Chondrocyte (in vitro differentiated cells): ENCODE results near the gene TADA2A. TPM values are rescaled to one million over a fixed set of nuclear protein-coding genes. Genes with fewer than 3 reads are reported as not detected.

Experiments
- DNase-seq: peaks from one replicate; pipeline ENCODE4 v3.0.0; 2021; ENCODE audit warnings: mixed read lengths, low spot score
- H3K27ac Mint-ChIP-seq: one replicate; pipeline ENCODE4 v1.8.0; 2021; ENCODE audit warnings: mild to moderate bottlenecking, moderate library complexity, mixed read lengths; ENCODE audit not compliant: unreplicated experiment
- H3K27me3 Mint-ChIP-seq: 2 replicates; pipeline ENCODE4 v1.8.0; 2021; ENCODE audit warnings: low read depth, mixed read lengths
- H3K36me3 Mint-ChIP-seq: 2 replicates; pipeline ENCODE4 v1.8.0; 2021; ENCODE audit warnings: low read depth, mixed read lengths
- H3K4me1 Mint-ChIP-seq: 2 replicates; pipeline ENCODE4 v1.8.0; 2021; ENCODE audit warnings: low read depth, mild to moderate bottlenecking, mixed read lengths
- H3K4me3 Mint-ChIP-seq: one replicate; pipeline ENCODE4 v1.8.0; 2021; ENCODE audit warnings: mild to moderate bottlenecking, moderate library complexity, mixed read lengths; ENCODE audit not compliant: unreplicated experiment
- H3K9me3 Mint-ChIP-seq: 2 replicates; pipeline ENCODE4 v1.8.0; 2021; ENCODE audit warnings: low read depth, mixed read lengths
- CTCF ChIP-seq: fragments of 200-600 bp; sonication (generic); IDR thresholded peaks from 2 replicates; pipeline ENCODE4 v1.5.0; 2021; ENCODE audit warnings: antibody characterized with exemption, mild to moderate bottlenecking, moderate library complexity
- total RNA-seq: library from RNA; stranded (reverse); gene quantifications from 3 replicates; pipeline ENCODE4 v1.2.1, GENCODE V29; 2021

Gene TADA2A
- total RNA-seq, 1 donor from 2014 or later = 15.1 TPM

GRCh38 chr17:37519251-37519985 lies 112.7 kb downstream of the TADA2A start:
- Mint-ChIP-seq H3K4me1 (peaks cover 15% of the 10 kb centered on the region), H3K27ac (no peak overlapping the region), H3K27me3 (no peaks in the 10 kb centered on the region), H3K36me3 (peaks cover 24% of the 10 kb centered on the region), H3K4me3 (no peak overlapping the region), H3K9me3 (no peaks in the 10 kb centered on the region)
- TF ChIP-seq CTCF = no peak
- no peak for DNase-seq

- Mint-ChIP-seq H3K4me1 (peaks cover 15% of the 10 kb centered on the region), H3K27me3 (no peaks in the 10 kb centered on the region), H3K36me3 (peaks cover 26% of the 10 kb centered on the region), H3K9me3 (no peaks in the 10 kb centered on the region), H3K4me3 (no peak overlapping the region), H3K27ac (no peak overlapping the region)
- no peak for TF ChIP-seq CTCF
- no peak for DNase-seq
Measured at GRCh38 chr17:37520174-37520573, 113.5 kb downstream of the TADA2A start.

GRCh38 chr17:37521821-37522220 lies 115.1 kb downstream of the TADA2A start:
- DNase-seq = no peak
- TF ChIP-seq CTCF = no peak
- no peaks in the 10 kb centered on the region for H3K9me3 Mint-ChIP-seq
- peaks cover 26% of the 10 kb centered on the region for H3K36me3 Mint-ChIP-seq
- peaks cover 3% of the 10 kb centered on the region for H3K4me1 Mint-ChIP-seq
- no peak overlapping the region for H3K4me3 Mint-ChIP-seq
- no peaks in the 10 kb centered on the region for H3K27me3 Mint-ChIP-seq
- H3K27ac Mint-ChIP-seq = no peak overlapping the region

GRCh38 chr17:37523715-37524219 lies 117.1 kb downstream of the TADA2A start:
- H3K9me3 Mint-ChIP-seq = no peaks in the 10 kb centered on the region
- TF ChIP-seq CTCF = no peak
- H3K27me3 Mint-ChIP-seq = no peaks in the 10 kb centered on the region
- no peak for DNase-seq
- H3K4me3 Mint-ChIP-seq = no peak overlapping the region
- H3K27ac Mint-ChIP-seq = no peak overlapping the region
- H3K4me1 Mint-ChIP-seq = peaks cover 2% of the 10 kb centered on the region
- peaks cover 19% of the 10 kb centered on the region for H3K36me3 Mint-ChIP-seq

- Mint-ChIP-seq H3K27me3 (no peaks in the 10 kb centered on the region), H3K4me3 (no peak overlapping the region), H3K9me3 (no peaks in the 10 kb centered on the region), H3K27ac (no peak overlapping the region), H3K36me3 (peaks cover 12% of the 10 kb centered on the region), H3K4me1 (no peaks in the 10 kb centered on the region)
- no peak for DNase-seq
- TF ChIP-seq CTCF = peak; percentile 85
Measured at GRCh38 chr17:37527249-37527851, 120.7 kb downstream of the TADA2A start.

Other genes starting within 250 kb of the TADA2A start
- gene C17orf78, start 30.9 kb upstream of the TADA2A start, total RNA-seq = not detected in 3 replicates
- gene ACACA, start 50 bp upstream of the TADA2A start, total RNA-seq = 76.5 to 82.7 TPM (median 77.1 TPM) in 3 replicates
- gene DUSP14, start 83.0 kb downstream of the TADA2A start, total RNA-seq = 33.6 to 37.3 TPM (median 34.7 TPM) in 3 replicates
- gene SYNRG, start 202.5 kb downstream of the TADA2A start, total RNA-seq = 35.1 to 48.7 TPM (median 35.6 TPM) in 3 replicates
- 43.4 to 44.7 TPM (median 43.9 TPM) in 3 replicates for gene DDX52, start 236.6 kb downstream of the TADA2A start, total RNA-seq